Adrenal gland (tissue), 5 donors: ENCODE measurements around the gene IPO11.

Experiments used
- CTCF ChIP-seq, 6 experiments: fragments of 450-650 bp in 4 of 6; fragments of 200-600 bp in 2 of 6; sonication (generic) in 1 of 6; IDR thresholded peaks; 1 replicate in 5 of 6; 2 replicates in 1 of 6; pipeline versions ENCODE4 v1.5.1 to v1.8.0; 2016 to 2021; ENCODE audit warnings: antibody characterized with exemption in 6 of 6, mild to moderate bottlenecking in 2 of 6, moderate library complexity in 1 of 6
- POLR2A ChIP-seq, 2 donors: fragments of 450-650 bp; IDR thresholded peaks; one replicate each; pipeline ENCODE4 v1.6.1; 2017; ENCODE audit warnings: antibody characterized with exemption in 2 of 2, mild to moderate bottlenecking in 2 of 2, moderate library complexity in 1 of 2
- donor health status: DM: no; HTN: no; CAD: no.

GRCh38 chr5:62465985-62466925, 53.7 kb downstream of the IPO11 start:
- TF ChIP-seq CTCF (IDR thresholded peaks at IDR 0.05) (no peak), POLR2A (IDR thresholded peaks at IDR 0.05) (no peak)
